Measurements from ENCODE around the gene ORM2.

DNA sequence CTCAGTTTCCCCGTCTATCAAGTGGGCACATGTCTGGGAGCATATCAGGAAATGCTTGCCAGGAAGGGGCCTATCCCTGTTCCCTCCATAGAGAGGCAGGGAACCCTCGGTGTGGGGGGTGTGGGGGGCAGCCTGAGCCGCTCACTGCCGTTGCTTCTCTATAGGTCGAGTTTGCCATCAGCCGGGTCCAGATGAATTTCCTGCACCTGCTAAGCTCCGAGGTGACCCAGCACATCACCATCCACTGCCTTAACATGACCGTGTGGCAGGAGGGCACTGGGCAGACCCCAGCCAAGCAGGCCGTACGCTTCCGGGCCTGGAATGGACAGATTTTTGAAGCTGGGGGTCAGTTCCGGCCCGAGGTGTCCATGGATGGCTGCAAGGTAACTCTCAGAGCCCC is 20.6 kb upstream of the ORM2 start:
- TF ChIP-seq POLR2A (IDR thresholded peaks at IDR 0.05; ENCODE audit: low read depth, low read length) (no peak), POLR2AphosphoS5 (IDR thresholded peaks at IDR 0.05; ENCODE audit: low read depth, low read length) (no peak)
